ENCODE results near the gene NOXO1. TPM values are rescaled to one million over a fixed set of nuclear protein-coding genes. Genes with fewer than 3 reads are reported as not detected.

The NOXO1 gene
- total and polyA plus RNA-seq, 9 of the 15 experiments (the other 6 are each of a cell fraction or from before 2014, with no cell fraction given) = not detected

DNA sequence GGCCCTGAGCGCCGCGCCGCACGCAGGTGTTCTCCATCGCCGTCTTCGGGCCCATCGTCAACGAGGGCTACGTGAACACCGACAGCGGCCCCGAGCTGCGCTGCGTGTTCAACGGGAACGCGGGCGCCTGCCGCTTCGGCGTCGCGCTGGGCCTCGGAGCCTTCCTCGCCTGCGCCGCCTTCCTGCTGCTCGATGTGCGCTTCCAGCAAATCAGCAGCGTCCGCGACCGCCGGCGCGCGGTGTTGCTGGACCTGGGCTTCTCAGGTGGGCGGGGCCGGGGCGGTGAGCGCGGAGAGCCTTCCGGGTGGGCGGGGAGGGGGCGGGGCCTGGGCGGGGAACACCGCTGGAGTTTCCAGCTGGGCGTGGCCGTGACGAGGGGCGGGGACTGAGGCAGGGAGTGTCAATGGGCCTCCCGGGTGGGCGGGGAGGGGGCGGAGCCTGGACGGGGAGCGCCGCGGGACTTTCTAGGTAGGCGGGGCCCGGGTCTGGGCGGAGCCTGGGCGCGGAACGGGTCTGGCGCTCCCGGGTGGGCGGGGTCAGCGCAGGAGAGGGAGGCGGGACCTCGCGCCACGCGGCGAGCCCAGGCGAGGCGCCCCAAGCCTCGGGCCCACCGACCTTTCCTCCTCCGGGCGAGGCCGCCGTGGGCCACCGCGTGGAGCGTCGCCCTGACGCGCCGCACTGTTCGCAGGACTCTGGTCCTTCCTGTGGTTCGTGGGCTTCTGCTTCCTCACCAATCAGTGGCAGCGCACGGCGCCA is 10.9 kb upstream of the NOXO1 start (continued):
- TF ChIP-seq BACH1 (tag; IDR thresholded peaks at IDR 0.05) = no peak
- TF ChIP-seq TCF3 (CRISPR knock-in tag; IDR thresholded peaks at IDR 0.05) = no peak; the same call in 1 of the 2 replicates
- TF ChIP-seq ILK (tag; IDR thresholded peaks at IDR 0.05; ENCODE audit: borderline replicate concordance, low read depth) = no peak
- TF ChIP-seq ETV1 (tag; conservative IDR thresholded peaks at IDR 0.05; ENCODE audit: low read depth) = 0 out of 2 replicates have a peak, but pooled peaks have one; percentile 1
- TF ChIP-seq TAL1 (IDR thresholded peaks at IDR 0.05) = no peak
- TF ChIP-seq ZNF431 (CRISPR knock-in tag; IDR thresholded peaks at IDR 0.05) = peak; percentile 52; the same call in 1 of the 2 replicates
- peak; percentile 48; the same call in 1 of the 2 replicates for TF ChIP-seq SMAD4 (CRISPR knock-in tag; conservative IDR thresholded peaks at IDR 0.05)
- 0 out of 4 replicates have a peak, but pooled peaks of 1 of the 2 experiments have one; percentile 32 for TF ChIP-seq FOXA3 (CRISPR knock-in tag; conservative IDR thresholded peaks at IDR 0.05 in 1 of 2, IDR thresholded peaks at IDR 0.05 in 1 of 2)
- no peak for TF ChIP-seq ZNF57 (CRISPR knock-in tag; IDR thresholded peaks at IDR 0.05)
- no peak for TF ChIP-seq ZNF41 (CRISPR knock-in tag; conservative IDR thresholded peaks at IDR 0.05)
- no peak for TF ChIP-seq MECOM (CRISPR knock-in tag; IDR thresholded peaks at IDR 0.05)
- TF ChIP-seq, protein P1, sequence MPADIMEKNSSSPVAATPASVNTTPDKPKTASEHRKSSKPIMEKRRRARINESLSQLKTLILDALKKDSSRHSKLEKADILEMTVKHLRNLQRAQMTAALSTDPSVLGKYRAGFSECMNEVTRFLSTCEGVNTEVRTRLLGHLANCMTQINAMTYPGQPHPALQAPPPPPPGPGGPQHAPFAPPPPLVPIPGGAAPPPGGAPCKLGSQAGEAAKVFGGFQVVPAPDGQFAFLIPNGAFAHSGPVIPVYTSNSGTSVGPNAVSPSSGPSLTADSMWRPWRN (IDR thresholded peaks at IDR 0.05; ENCODE audit: low read depth) = no peak
- TF ChIP-seq RNF2 (IDR thresholded peaks at IDR 0.05) = peak; percentile 19; the same call in 1 of the 2 replicates
- TF ChIP-seq ARID2 (IDR thresholded peaks at IDR 0.05) = no peak
- TF ChIP-seq, protein P2, sequence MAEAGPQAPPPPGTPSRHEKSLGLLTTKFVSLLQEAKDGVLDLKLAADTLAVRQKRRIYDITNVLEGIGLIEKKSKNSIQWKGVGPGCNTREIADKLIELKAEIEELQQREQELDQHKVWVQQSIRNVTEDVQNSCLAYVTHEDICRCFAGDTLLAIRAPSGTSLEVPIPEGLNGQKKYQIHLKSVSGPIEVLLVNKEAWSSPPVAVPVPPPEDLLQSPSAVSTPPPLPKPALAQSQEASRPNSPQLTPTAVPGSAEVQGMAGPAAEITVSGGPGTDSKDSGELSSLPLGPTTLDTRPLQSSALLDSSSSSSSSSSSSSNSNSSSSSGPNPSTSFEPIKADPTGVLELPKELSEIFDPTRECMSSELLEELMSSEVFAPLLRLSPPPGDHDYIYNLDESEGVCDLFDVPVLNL (CRISPR knock-in tag; IDR thresholded peaks at IDR 0.05; ENCODE audit: low read depth) = 0 out of 2 replicates have a peak, but pooled peaks have one; percentile 41
- 0 out of 2 replicates have a peak, but pooled peaks have one; percentile 50 for TF ChIP-seq SAFB (IDR thresholded peaks at IDR 0.05; ENCODE audit: borderline replicate concordance, low read depth, low read length)

Measured in K562 (cell line).